Measurements from ENCODE around the gene BCL11A. TPM values are rescaled to one million over a fixed set of nuclear protein-coding genes. Genes with fewer than 3 reads are reported as not detected.

Gene BCL11A
- total RNA-seq, 1 experiment from 2014 or later = 4.7 TPM

Other genes with a start within 250 kb of the BCL11A start
- gene PAPOLG, start 202.6 kb upstream of the BCL11A start, total RNA-seq (2014; rRNA removed; shearing (Covaris generic)) = 18.2 and 19.6 TPM in 2 replicates

All from SK-MEL-5 (cell line).